ENCODE measurements around the gene TLN1.

TLN1 gene

GRCh38 chr9:35705836-35706430 lies 26.1 kb downstream of the TLN1 start:
- H3K79me2 ChIP-seq (ENCODE audit: insufficient read depth, low read length): no peaks in the 10 kb centered on the region
- no peak overlapping the region for H3K4me3 ChIP-seq (ENCODE audit: low read depth, low read length, poor library complexity, severe bottlenecking)
- no peaks in the 10 kb centered on the region for H3K9me3 ChIP-seq (ENCODE audit: low read length)
- H3K27me3 ChIP-seq (ENCODE audit: insufficient read depth, low read length): no peaks in the 10 kb centered on the region
- TF ChIP-seq CTCF (IDR thresholded peaks at IDR 0.05; ENCODE audit: low read length) (no peak), EZH2 (IDR thresholded peaks at IDR 0.05; ENCODE audit: borderline replicate concordance, low read length) (no peak)
- H3K9ac ChIP-seq (ENCODE audit: low read length): no peak overlapping the region
- no peaks in the 10 kb centered on the region for H3K9me2 ChIP-seq (ENCODE audit: low read depth, low read length)
- H3F3A ChIP-seq (ENCODE audit: insufficient read depth, low read length): no peaks in the 10 kb centered on the region
- H4K20me1 ChIP-seq (ENCODE audit: insufficient read depth, low read length): no peaks in the 10 kb centered on the region
- no peaks in the 10 kb centered on the region for H3K4me1 ChIP-seq (ENCODE audit: insufficient read depth, low read length, severe bottlenecking)
- peaks cover 93% of the 10 kb centered on the region for H3K36me3 ChIP-seq (ENCODE audit: insufficient read depth, low read length)
- no peak overlapping the region for H3K27ac ChIP-seq (ENCODE audit: low read depth, low read length, poor library complexity, severe bottlenecking)
- no peak overlapping the region for H3K4me2 ChIP-seq (ENCODE audit: low read length)
- no peak overlapping the region for H2AFZ ChIP-seq (ENCODE audit: low read length)

- H3K9ac ChIP-seq (ENCODE audit: low read length): no peak overlapping the region
- no peaks in the 10 kb centered on the region for H3K9me2 ChIP-seq (ENCODE audit: low read depth, low read length)
- no peak overlapping the region for H3K27ac ChIP-seq (ENCODE audit: low read depth, low read length, poor library complexity, severe bottlenecking)
- H3K9me3 ChIP-seq (ENCODE audit: low read length): no peaks in the 10 kb centered on the region
- no peaks in the 10 kb centered on the region for H4K20me1 ChIP-seq (ENCODE audit: insufficient read depth, low read length)
- H3F3A ChIP-seq (ENCODE audit: insufficient read depth, low read length): no peaks in the 10 kb centered on the region
- no peak overlapping the region for H2AFZ ChIP-seq (ENCODE audit: low read length)
- no peak overlapping the region for H3K4me3 ChIP-seq (ENCODE audit: low read depth, low read length, poor library complexity, severe bottlenecking)
- H3K27me3 ChIP-seq (ENCODE audit: insufficient read depth, low read length): no peaks in the 10 kb centered on the region
- H3K36me3 ChIP-seq (ENCODE audit: insufficient read depth, low read length): peaks cover 93% of the 10 kb centered on the region
- no peaks in the 10 kb centered on the region for H3K79me2 ChIP-seq (ENCODE audit: insufficient read depth, low read length)
- H3K4me2 ChIP-seq (ENCODE audit: low read length): no peak overlapping the region
- H3K4me1 ChIP-seq (ENCODE audit: insufficient read depth, low read length, severe bottlenecking): no peaks in the 10 kb centered on the region
- TF ChIP-seq EZH2 (IDR thresholded peaks at IDR 0.05; ENCODE audit: borderline replicate concordance, low read length): no peak
- no peak for TF ChIP-seq CTCF (IDR thresholded peaks at IDR 0.05; ENCODE audit: low read length)
These were observed 26.6 kb downstream of the TLN1 start for GRCh38 chr9:35705372-35705771.

- Histone ChIP-seq H3K27ac (ENCODE audit: low read depth, low read length, poor library complexity, severe bottlenecking) (no peak overlapping the region), H3F3A (ENCODE audit: insufficient read depth, low read length) (no peaks in the 10 kb centered on the region), H3K9me2 (ENCODE audit: low read depth, low read length) (no peaks in the 10 kb centered on the region), H3K4me3 (ENCODE audit: low read depth, low read length, poor library complexity, severe bottlenecking) (no peak overlapping the region), H3K4me2 (ENCODE audit: low read length) (no peak overlapping the region), H3K4me1 (ENCODE audit: insufficient read depth, low read length, severe bottlenecking) (no peaks in the 10 kb centered on the region), H3K9ac (ENCODE audit: low read length) (no peak overlapping the region), H3K27me3 (ENCODE audit: insufficient read depth, low read length) (no peaks in the 10 kb centered on the region), H3K36me3 (ENCODE audit: insufficient read depth, low read length) (peaks cover 99% of the 10 kb centered on the region), H4K20me1 (ENCODE audit: insufficient read depth, low read length) (no peaks in the 10 kb centered on the region), H3K9me3 (ENCODE audit: low read length) (no peaks in the 10 kb centered on the region), H2AFZ (ENCODE audit: low read length) (no peak overlapping the region), H3K79me2 (ENCODE audit: insufficient read depth, low read length) (no peaks in the 10 kb centered on the region)
- TF ChIP-seq EZH2 (IDR thresholded peaks at IDR 0.05; ENCODE audit: borderline replicate concordance, low read length): no peak
- TF ChIP-seq CTCF (IDR thresholded peaks at IDR 0.05; ENCODE audit: low read length): no peak
These were observed 27.9 kb downstream of the TLN1 start for GRCh38 chr9:35703906-35704672.

All from OCI-LY1 (cell line).